ENCODE results near the gene NINL.
A peak's percentile ranks its signal among the peaks of the same experiment; 100 is the strongest.

NINL gene

DNA sequence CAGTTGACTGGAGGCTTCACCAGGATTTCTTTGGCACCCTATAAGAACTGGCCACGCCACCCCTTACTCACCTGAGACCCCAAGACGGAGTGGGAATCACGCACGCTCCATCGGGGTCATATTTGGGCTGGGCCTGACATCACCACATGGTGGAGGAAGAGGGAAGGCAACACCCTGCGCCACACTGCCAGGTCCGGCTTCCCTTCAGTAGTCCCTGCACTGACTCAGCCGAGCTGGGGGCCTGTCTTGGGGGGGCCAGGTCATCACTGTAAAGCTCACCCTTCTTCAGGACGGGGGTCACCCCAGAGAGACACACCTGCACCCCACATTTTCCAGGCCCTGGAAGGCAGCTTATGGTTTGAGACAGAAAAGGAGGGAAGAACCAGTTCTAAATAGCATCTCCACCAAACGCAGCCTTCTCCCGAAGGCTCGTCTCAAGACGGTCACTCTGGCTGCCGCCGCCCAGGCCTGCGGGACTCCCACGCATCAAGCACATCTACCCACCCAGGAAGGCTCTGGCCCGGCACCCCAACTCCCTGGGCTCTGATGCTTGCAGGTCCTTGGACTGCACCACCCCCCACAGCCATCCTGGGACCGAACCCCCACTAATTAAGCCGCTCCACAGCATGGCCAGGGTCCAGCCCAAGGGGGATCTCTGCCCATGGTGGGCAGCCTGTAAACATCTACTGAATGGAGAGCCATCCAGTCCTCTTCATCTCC lies 126.1 kb downstream of the NINL start:
- DNase-seq = no peak

DNA sequence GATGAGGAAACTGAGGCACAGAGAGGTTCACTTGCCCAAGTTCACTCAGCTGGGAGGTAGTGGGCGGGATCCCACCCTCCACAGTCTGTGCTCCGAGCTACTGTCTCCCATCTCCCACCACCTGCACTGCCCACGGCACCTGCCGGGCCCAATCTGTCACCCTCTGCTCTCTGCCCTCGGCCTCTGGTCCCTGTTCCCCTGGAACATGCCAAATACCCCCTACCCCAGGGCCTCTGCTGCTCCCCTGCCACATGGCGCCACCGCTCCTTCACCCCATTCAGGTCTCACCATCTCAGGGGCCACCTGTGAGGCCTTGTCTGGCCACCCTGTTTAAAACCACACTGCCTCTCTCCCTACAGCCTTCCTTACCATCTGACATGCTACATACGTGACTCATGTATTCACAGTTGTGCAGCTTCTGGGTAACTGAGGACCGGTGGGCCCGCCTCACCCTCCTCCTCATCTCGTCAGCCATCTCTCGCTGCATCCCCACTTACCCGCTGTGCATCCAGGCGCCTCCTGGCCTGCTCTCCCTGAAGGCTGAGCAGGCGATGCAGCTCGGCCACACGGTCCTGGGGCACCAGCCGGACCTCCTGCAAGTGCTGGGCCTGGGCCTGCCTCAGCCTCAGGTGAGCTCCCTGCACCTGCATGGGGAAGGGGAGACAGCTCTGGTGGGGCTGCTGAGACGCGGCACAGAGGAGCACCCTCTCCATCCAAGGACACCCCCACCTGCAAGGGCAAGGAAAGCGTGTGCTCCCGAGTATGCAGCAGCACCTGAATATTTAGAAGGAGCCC lies 127.2 kb downstream of the NINL start:
- no peak for DNase-seq

DNA sequence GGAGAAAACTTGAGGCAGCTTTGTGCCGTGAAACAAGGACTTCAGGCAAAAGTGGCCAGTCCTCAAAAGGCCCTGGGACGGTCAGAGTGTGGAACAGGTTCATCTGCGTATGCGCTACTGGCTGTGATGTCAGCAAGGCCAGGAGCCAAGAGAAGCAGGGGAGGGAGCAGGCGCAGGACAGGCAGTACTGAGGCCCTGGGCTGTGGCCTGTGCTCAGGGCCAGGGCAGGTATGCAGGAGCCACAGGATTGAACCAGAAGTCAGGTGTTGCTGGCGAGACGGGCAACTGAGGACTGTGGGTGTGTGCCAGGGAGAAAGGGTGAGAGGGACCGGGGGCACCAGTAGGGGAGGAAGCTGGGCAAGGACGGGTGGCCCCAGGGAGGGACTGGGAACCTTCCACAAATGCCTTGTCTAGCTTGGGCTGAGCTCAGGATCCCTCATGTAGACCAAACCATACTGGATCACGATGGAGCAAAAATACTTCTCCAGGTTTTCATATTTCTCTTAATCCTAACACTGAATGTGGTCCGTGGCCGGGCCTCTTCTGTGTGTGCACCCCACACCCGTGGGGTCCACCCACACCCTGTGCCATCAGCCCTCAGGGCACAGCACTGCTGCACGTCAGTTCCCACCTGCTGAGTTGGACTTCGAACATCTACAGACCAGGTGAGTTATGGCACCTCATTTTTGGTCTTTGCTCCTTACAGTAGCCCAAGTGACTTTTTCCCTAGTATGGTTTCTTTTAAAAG lies 131.0 kb downstream of the NINL start:
- DNase-seq = no peak

DNA sequence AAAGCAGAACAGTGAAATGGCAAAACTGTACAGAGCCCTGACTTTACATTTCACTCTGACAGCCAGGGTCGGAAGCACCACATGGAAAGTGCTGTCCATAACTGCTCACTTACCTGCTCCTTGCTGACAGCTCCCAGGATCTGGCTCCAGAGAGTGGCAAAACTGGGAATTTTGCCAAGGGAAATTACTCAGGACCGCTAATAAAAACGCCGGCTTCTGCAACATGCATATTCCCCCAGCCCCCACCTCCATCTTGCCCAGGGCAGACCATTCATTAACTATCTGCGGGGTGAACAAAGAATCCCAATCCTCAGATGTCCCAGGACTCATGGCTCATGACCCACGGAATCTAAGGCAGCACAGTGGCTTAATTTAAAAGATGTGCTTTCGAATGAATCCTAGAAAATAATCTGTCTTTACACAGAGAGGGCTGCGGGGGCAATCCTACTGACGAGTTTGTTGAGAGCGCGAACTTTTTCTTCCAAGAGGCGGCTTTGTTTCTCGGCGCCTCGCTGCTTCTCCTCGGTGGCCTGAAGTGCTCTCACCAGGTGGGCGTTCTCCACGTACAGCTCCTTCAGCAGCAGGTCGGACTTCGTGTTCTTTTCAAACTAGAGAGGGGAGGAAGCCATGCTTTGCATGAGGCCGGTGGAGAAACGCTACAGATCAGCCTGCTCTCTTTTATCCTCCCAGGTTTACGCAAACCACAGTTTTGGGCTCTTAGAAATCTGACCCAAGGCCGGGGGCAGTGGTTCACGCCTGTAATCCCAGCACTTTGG lies 132.1 kb downstream of the NINL start:
- peak; percentile 20 for DNase-seq

DNA sequence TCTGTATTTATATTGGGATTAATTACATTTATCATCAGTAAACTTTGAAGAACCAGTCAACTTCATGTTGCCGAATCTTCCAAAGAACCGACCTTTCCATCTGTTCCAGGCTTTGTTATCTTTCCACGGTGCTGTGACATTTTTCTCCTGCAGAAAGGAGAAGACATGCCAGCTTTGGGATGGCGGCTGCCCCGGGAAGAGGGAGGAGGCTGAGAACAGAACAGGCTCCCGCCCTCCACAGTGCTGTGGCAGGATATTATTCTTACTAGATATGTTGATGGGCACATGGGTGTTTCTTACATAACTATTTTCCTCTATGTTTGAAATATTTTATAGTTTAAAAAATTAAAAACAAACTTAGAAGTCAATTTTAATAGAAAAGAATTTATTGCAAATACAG lies 133.0 kb downstream of the NINL start:
- DNase-seq = no peak

DNA sequence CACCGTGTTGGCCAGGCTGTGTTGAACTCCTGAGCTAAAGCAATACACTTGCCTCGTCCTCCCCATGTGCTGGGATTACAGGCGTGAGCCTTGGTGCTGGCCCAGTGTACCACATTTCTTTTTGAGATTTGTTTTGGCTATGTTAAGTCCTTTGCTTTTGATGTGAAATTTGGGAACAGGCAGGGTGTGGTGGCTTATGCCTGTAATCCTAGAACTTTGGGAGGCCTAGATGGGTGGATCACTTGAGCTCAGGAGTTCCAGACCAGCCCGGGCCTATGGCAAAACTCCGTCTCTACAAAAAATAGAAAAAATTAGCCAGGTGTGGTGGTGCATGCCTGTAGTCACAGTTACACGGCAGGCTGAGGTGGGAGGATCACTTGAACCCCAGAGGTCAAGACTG lies 137.7 kb downstream of the NINL start:
- DNase-seq = no peak

DNA sequence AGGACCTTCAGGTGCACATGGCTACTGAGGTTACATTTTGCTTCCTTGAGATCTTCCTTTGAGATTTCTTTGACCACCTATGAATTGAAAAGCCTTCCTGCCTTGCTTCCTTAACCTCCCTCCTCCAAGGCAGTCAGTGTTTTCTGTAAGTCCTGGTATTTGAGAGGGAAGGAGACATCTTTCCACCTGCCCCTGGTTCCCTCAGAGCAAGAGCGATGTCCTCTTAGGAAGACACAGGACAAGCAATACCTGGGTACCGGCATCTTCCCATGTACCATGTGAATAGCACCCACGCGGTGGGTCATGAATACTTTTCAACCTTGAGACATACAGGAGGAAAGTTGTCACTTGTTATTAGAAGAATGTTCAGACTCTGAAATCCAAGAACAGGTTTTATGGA lies 140.8 kb downstream of the NINL start:
- DNase-seq = no peak

DNA sequence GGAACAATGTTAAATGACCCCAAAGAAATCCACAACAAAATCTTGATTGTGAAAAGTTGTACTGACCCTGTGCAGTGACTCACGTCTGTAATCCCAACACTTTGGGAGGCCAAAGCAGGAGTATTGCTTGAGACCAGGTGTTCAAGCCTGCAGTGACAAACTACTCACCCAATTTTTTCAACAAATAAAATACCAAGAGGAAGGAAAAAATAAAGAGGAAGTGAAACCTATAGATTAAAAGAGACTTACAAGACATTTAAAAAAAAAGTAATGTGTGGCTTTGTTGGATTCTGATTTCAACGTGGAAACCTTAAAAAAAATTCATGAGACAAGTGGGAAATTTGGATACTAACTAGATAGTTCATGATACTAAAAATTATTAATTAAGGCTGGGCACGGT lies 146.0 kb downstream of the NINL start:
- no peak for DNase-seq

DNA sequence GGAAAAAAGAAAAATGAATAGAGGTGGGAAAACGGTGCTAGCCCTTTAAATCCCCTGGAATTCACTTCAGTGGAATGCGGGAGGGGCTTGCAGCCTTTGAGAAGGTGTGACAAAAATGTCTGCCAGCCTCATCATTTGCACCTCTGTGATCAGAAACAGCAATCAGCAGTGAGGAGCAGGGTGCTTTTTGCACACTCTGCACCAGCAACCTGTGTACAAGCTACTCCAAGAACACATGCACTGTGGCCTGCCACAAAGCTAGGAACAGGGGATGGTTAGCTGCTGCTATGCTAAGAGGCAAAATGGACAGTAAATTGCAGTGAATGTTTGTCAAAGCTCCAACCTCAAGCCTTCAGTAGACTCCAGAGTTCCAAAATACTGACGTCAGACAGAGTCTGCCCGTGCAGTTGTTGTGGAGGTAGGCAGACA lies 148.2 kb downstream of the NINL start:
- DNase-seq = no peak

DNA sequence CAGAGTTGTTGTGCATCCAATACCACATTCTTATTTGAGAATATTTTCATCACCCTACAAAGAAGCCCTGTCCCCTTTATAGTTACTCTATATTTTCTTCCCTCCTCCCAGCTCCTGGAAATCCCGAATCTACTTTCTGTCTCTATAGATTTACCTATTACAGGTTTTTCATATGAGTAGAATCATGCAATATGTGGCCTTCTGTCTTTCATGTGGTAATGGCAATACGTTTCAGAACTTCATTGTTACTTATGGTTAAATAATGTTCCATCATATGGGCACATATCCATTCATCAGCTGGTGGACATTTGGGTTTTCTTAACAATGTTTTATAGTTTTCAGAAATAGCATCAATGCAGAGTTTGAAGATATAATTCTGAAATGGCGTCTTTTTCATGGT lies 160.8 kb downstream of the NINL start:
- no peak for DNase-seq

DNA sequence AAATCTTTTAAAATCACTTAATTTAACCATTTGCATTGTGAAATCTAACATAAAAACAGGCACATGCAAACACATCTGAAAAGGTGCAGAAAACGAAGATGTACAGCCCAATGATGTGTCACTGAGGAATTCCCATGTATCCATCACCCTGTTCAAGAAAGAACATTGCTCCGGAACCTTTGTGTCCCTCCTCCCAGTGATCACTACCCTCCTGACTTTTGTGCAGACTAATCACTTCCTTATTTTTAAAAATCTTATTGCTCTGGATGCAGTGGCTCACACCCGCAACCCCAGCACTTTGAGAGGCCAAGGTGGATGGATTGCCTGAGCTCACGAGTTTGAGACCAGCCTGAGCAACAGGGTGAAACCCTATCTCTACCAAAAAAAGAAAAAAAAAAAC lies 163.3 kb downstream of the NINL start:
- no peak for DNase-seq

DNA sequence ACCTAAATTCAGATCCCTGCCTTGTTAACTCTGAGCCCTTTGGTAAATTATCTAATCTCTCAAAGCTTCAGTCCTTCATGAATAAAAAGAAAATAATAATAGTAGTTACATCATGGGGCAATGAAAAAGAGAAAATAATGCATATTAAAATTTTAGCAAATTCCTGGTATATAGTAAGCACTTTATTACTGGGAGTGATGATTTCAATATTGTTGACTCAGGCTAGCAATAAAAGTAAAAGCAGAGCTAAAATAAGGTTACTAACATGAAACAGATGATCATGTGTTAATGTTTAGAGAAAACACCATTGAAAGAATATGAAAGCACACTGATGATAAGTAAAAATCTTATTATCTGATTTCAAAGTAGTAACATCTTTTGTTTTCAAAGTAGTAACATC lies 164.2 kb downstream of the NINL start:
- DNase-seq = no peak

DNA sequence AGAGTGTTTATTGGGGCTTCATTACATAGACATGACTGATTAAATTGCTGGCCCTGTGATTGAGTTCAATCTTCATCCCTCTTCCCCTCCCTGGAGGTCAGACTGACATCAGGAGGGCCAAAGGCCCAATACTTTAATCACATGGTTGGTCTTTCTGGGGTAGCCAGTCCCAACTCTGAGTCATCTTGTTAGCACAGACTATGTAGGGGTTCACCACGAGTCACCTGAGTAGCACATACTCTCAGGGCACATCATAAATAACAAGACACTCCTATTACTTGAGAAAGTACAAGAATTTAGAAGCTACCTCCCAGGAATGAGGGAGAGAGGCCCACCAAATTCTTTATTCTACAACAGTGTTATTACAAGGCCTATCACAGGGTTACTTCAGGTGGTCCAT lies 166.6 kb downstream of the NINL start:
- DNase-seq = no peak

DNA sequence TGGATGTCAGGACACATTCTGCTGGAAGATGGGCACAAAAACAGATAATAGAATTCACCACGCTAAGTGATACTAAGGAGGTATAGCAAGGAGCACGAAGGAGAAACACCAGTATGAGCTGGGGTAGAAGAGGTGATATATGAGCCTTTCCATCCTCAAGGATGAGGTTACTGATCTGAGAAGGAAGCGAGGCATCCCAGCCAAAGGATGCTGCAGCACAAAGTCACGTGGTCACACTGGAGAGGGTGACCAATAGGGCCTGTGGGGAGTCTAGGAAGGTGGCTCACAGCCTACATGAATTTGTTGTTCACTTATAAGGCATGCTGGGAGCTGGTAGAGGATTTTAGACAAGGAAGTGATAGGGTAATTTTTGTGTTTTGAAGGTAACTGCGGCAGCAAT lies 176.4 kb downstream of the NINL start:
- DNase-seq = no peak

DNA sequence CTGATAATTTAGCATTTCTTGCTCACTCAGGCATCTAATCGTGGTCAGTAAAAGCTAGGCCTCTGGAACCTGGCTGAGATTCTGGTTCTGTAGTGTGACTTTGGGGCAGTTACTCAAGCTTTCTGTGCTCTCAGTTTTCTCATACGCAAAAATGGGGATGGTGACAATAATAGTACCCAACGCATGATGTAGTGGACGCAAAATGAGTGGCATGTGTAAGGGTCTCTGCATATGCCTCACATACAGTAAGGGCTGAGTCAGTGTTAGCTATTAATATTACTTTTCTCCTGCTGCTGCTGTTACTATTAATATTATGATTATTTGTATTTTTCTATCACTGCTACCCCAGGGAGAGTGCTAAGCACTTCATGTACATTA lies 177.2 kb downstream of the NINL start:
- no peak for DNase-seq

DNA sequence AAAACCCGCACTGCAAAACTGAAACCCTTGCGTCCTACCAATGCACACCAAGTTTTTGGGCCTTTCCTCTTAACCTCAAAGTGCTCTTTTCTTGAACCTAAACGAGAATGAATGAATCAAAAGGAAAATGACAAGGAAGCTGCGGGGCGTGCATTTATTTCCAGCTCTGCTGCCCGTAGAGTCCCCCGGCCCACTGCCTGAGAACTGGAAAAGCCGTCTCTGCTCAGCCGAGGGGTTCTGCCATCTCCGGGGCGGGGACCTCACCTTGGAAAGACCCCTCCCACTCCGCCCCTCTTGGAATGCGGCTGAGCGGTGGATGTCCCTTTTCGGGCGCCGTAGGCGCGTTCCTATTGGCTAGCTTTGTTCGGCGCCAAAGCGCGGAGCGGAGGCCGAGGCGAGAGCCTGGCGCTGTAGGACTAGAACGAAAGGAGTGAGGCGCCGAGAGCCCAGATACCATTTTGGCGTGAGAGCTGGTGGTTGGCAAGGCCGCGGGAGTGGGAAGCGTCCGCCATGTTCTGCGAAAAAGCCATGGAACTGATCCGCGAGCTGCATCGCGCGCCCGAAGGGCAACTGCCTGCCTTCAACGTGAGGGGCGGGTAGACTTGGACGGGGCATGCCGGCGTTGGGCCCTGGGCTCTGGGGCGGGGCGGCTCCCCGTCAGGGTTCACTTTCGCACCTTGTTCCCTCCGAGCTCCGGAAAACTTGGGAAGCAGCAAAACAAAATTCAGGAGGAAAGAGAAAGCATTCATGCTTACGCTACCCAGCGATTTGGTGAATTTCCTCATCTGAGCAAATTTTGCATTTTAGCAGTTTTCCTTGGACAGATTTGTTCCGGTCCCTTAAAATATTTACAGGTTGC lies 177.8 kb downstream of the NINL start, which contains the start of gene GINS1:
TSS of gene GINS1 (plus strand) at position 363 of the 859 bp plus-strand sequence. CDS start at position 511, 148 bp downstream.
- DNase-seq = peak; percentile 97
